Liver (tissue), 9 donors: ENCODE data around the gene SLC16A6. TPM values are rescaled to one million over a fixed set of nuclear protein-coding genes. Genes with fewer than 3 reads are reported as not detected.
A peak's percentile ranks its signal among the peaks of the same experiment; 100 is the strongest.

Experiments
- DNase-seq: peaks from one replicate; pipeline ENCODE4 v3.0.0-alpha.2; 2017; ENCODE audit warnings: low spot score
- H3K27ac ChIP-seq, 2 donors: one replicate each; pipeline ENCODE4 v1.7.0; 2013; ENCODE audit warnings: inconsistent platforms in 2 of 2, low read length in 2 of 2, control low read depth in 1 of 2, low read depth in 1 of 2, mild to moderate bottlenecking in 1 of 2
- H3K27me3 ChIP-seq, 4 donors: one replicate each; pipeline versions ENCODE4 v1.6.1 to v1.7.0; 2013; ENCODE audit warnings: low read length in 3 of 4, inconsistent platforms in 1 of 4, mild to moderate bottlenecking in 1 of 4, moderate library complexity in 1 of 4; ENCODE audit not compliant: control insufficient read depth in 4 of 4, insufficient read depth in 4 of 4
- H3K36me3 ChIP-seq, 4 donors: one replicate each; pipeline versions ENCODE4 v1.6.1 to v1.7.0; 2013; ENCODE audit warnings: low read length in 3 of 4, mild to moderate bottlenecking in 3 of 4, low read depth in 1 of 4, moderate library complexity in 1 of 4; ENCODE audit not compliant: control insufficient read depth in 4 of 4, insufficient read depth in 3 of 4
- H3K4me1 ChIP-seq, 4 donors: one replicate each; pipeline versions ENCODE4 v1.6.1 to v1.7.0; 2013; ENCODE audit warnings: low read length in 3 of 4, mild to moderate bottlenecking in 3 of 4, moderate library complexity in 1 of 4; ENCODE audit not compliant: control insufficient read depth in 4 of 4, insufficient read depth in 4 of 4
- H3K4me3 ChIP-seq, 3 donors: one replicate each; pipeline versions ENCODE4 v1.6.1 to v1.7.0; 2013; ENCODE audit warnings: low read length in 3 of 3, control low read depth in 1 of 3, low read depth in 1 of 3, mild to moderate bottlenecking in 1 of 3
- H3K9ac ChIP-seq, 2 donors: one replicate each; pipeline ENCODE4 v1.7.0; 2013; ENCODE audit warnings: low read length in 2 of 2, mild to moderate bottlenecking in 2 of 2, moderate library complexity in 2 of 2, control low read depth in 1 of 2, low read depth in 1 of 2
- H3K9me3 ChIP-seq, 4 donors: one replicate each; pipeline versions ENCODE4 v1.6.1 to v1.7.0; 2013; ENCODE audit warnings: low read length in 3 of 4; ENCODE audit not compliant: control insufficient read depth in 4 of 4
- EGR1 ChIP-seq, 2 donors: IDR thresholded peaks; 2 replicates each; pipeline ENCODE4 v1.6.1; 2016 to 2018; ENCODE audit warnings: antibody characterized with exemption in 2 of 2, low read depth in 2 of 2
- FOXA1 ChIP-seq: IDR thresholded peaks from 2 replicates; pipeline ENCODE4 v1.6.1; 2016; ENCODE audit warnings: antibody characterized with exemption
- FOXA2 ChIP-seq: IDR thresholded peaks from 2 replicates; pipeline ENCODE4 v1.6.1; 2016; ENCODE audit warnings: antibody characterized with exemption
- GABPA ChIP-seq, 2 donors: IDR thresholded peaks in 1 of 2; conservative IDR thresholded peaks in 1 of 2; 2 replicates each; pipeline ENCODE4 v1.6.1; 2016; ENCODE audit warnings: antibody characterized with exemption in 2 of 2, mild to moderate bottlenecking in 1 of 2, moderate library complexity in 1 of 2
- HNF4A ChIP-seq, 2 donors: conservative IDR thresholded peaks; 2 replicates each; pipeline ENCODE4 v1.6.1; 2016; ENCODE audit warnings: antibody characterized with exemption in 2 of 2, mild to moderate bottlenecking in 2 of 2
- HNF4G ChIP-seq: IDR thresholded peaks from 2 replicates; pipeline ENCODE4 v1.6.1; 2016; ENCODE audit warnings: antibody characterized with exemption
- JUND ChIP-seq, 2 donors: IDR thresholded peaks; 2 replicates each; pipeline ENCODE4 v1.6.1; 2016; ENCODE audit warnings: antibody characterized with exemption in 2 of 2
- NR2F2 ChIP-seq: IDR thresholded peaks from 2 replicates; pipeline ENCODE4 v1.6.1; 2016; ENCODE audit warnings: antibody characterized with exemption
- RAD21 ChIP-seq, 2 donors: IDR thresholded peaks; 2 replicates each; pipeline ENCODE4 v1.6.1; 2016; ENCODE audit warnings: antibody characterized with exemption in 2 of 2, mild to moderate bottlenecking in 2 of 2
- SP1 ChIP-seq: IDR thresholded peaks from 2 replicates; pipeline ENCODE4 v1.6.1; 2018; ENCODE audit warnings: antibody characterized with exemption, mild to moderate bottlenecking
- TAF1 ChIP-seq: conservative IDR thresholded peaks from 2 replicates; pipeline ENCODE4 v1.6.1; 2016; ENCODE audit warnings: antibody characterized with exemption, mild to moderate bottlenecking
- YY1 ChIP-seq: IDR thresholded peaks from 2 replicates; pipeline ENCODE4 v1.6.1; 2016; ENCODE audit warnings: antibody characterized with exemption, mild to moderate bottlenecking
- WGBS: extraction: QIAGEN DNeasy Blood & Tissue Kit; methylation state at CpG from one replicate; pipeline ENCODE4 v1.1.7; 2013; 5-methylcytosine and 5-hydroxymethylcytosine counted together
- polyA plus RNA-seq, 2 donors: library from polyadenylated mRNA; stranded (reverse) in 1 of 2; unstranded in 1 of 2; fragments of 200-250 nt in 1 of 2; fragments of >200 nt in 1 of 2; fragmentation: Nextera tagmentation in 1 of 2; extraction: Ambion mirVana in 1 of 2; gene quantifications; one replicate each; pipeline versions ENCODE4 v1.2.1 to v1.2.3, GENCODE V29; 2013 to 2015
- total RNA-seq, 2 donors: library from RNA; depleted of rRNA; stranded (reverse); fragments of >200 nt; gene quantifications; one replicate each; pipeline ENCODE4 v1.2.3, GENCODE V29; 2014
- TF ChIP-seq, protein P1 (sequence below): fragments of 150-350 bp; IDR thresholded peaks from 2 replicates; pipeline ENCODE4 v1.5.1; 2017; ENCODE audit warnings: improper control_type of control experiment, low read depth, low read length; ENCODE audit not compliant: missing input control
- TF ChIP-seq, protein P2 (sequence below): IDR thresholded peaks from 2 replicates; pipeline ENCODE4 v1.6.1; 2016; ENCODE audit warnings: antibody characterized with exemption
- TF ChIP-seq, protein P3 (sequence below): IDR thresholded peaks from 2 replicates; pipeline ENCODE4 v1.6.1; 2016; ENCODE audit warnings: antibody characterized with exemption, mild to moderate bottlenecking
- TF ChIP-seq, protein P4 (sequence below): IDR thresholded peaks from 2 replicates; pipeline ENCODE4 v1.6.1; 2016; ENCODE audit warnings: antibody characterized with exemption
- donor health status: healthy.
- donor health status: healthy.
- donor health status: healthy.
- donor health status: healthy.
- donor health status: healthy.

The SLC16A6 gene
- total and polyA plus RNA-seq, 4 donors = 0.11 to 0.92 (median 0.59) TPM

DNA sequence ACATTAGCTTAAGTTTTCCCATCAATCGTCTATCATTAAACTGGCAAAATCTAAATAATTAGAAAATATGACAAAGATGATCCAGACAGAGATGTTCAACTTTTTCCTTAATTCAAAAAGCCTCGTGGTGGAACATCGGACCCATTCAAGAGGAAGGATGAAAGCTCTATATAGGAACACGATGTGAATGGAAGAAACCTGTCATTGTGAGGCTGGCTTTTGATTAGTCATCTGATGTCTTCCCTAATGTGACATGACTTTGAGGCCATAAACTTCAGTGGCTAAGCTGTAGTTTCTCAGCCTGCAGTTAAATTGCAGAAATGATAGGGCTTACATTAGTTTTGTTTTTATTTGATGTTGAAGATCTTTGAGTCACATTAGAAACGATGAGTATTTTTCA lies 42.0 kb downstream of the SLC16A6 start:
- H3K9me3 ChIP-seq = no peaks in the 10 kb centered on the region
- H3K36me3 ChIP-seq = peaks cover 0 to 4% (median 3%) of the 10 kb centered on the region in 4 donors
- no peak overlapping the region for H3K4me3 ChIP-seq
- DNase-seq = no peak
- H3K27ac ChIP-seq = peak overlapping the region in 1 of 2 donors; percentile 88
- WGBS = 80% methylated on average over 5 of the region's 5 CpGs
- H3K27me3 ChIP-seq = no peaks in the 10 kb centered on the region
- TF ChIP-seq TAF1 (no peak), HNF4G (no peak), HNF4A (conservative IDR thresholded peaks at IDR 0.05) (no peak), FOXA2 (no peak), GABPA (IDR thresholded peaks at IDR 0.05 in 1 of 2, conservative IDR thresholded peaks at IDR 0.05 in 1 of 2) (no peak), SP1 (no peak), FOXA1 (no peak), NR2F2 (no peak), EGR1 (IDR thresholded peaks at IDR 0.05; ENCODE audit: low read depth in 2 of 2) (no peak), YY1 (no peak), RAD21 (IDR thresholded peaks at IDR 0.05) (no peak)
- TF ChIP-seq, protein P1, sequence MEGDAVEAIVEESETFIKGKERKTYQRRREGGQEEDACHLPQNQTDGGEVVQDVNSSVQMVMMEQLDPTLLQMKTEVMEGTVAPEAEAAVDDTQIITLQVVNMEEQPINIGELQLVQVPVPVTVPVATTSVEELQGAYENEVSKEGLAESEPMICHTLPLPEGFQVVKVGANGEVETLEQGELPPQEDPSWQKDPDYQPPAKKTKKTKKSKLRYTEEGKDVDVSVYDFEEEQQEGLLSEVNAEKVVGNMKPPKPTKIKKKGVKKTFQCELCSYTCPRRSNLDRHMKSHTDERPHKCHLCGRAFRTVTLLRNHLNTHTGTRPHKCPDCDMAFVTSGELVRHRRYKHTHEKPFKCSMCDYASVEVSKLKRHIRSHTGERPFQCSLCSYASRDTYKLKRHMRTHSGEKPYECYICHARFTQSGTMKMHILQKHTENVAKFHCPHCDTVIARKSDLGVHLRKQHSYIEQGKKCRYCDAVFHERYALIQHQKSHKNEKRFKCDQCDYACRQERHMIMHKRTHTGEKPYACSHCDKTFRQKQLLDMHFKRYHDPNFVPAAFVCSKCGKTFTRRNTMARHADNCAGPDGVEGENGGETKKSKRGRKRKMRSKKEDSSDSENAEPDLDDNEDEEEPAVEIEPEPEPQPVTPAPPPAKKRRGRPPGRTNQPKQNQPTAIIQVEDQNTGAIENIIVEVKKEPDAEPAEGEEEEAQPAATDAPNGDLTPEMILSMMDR = no peak
- TF ChIP-seq, protein P2, sequence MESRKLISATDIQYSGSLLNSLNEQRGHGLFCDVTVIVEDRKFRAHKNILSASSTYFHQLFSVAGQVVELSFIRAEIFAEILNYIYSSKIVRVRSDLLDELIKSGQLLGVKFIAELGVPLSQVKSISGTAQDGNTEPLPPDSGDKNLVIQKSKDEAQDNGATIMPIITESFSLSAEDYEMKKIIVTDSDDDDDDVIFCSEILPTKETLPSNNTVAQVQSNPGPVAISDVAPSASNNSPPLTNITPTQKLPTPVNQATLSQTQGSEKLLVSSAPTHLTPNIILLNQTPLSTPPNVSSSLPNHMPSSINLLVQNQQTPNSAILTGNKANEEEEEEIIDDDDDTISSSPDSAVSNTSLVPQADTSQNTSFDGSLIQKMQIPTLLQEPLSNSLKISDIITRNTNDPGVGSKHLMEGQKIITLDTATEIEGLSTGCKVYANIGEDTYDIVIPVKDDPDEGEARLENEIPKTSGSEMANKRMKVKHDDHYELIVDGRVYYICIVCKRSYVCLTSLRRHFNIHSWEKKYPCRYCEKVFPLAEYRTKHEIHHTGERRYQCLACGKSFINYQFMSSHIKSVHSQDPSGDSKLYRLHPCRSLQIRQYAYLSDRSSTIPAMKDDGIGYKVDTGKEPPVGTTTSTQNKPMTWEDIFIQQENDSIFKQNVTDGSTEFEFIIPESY = no peak
- H3K9ac ChIP-seq = peak overlapping the region in 1 of 2 donors; percentile 75
- H3K4me1 ChIP-seq = peaks cover 0 to 19% (median 7%) of the 10 kb centered on the region in 4 donors

DNA sequence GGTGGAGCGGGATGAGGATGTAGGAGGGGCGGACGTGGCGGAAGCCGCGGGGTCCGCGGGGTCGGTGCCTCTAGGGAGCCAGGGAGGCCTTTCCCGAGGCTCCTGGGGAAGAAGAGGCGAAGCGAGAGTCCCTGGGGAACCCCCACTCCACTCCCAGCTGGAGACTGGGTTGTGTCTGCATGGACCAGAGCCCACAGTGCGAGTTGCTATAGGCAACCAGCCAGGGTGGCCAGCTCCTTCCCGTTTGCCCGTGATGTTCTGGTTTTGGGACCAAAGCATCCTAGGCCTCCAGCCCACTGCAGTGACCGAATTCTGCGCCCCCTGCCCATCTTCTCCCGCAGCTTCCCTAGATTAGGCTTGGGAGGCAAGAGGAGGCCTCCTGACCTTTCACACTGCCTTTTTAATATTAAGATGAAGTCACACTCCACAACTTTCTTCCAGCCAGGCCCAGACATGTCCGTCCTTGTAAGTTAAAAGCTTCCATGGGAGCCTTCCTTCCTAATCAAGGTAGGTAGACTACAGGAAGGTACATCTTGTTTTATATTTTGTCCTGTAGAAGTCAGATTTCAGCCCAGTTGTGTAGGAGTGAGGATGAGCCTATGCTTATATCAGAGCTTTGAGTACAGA lies 42.6 kb downstream of the SLC16A6 start:
- DNase-seq = no peak
- Histone ChIP-seq H3K27ac (peak overlapping the region; percentile 84 to 88), H3K4me3 (peak overlapping the region; percentile 75 to 95 (median 76)), H3K36me3 (peaks cover 0 to 4% (median 3%) of the 10 kb centered on the region in 4 donors), H3K9ac (peak overlapping the region; percentile 75 to 94), H3K27me3 (no peaks in the 10 kb centered on the region), H3K4me1 (peaks cover 0 to 19% (median 7%) of the 10 kb centered on the region in 4 donors), H3K9me3 (no peaks in the 10 kb centered on the region)
- TF ChIP-seq, protein P3, sequence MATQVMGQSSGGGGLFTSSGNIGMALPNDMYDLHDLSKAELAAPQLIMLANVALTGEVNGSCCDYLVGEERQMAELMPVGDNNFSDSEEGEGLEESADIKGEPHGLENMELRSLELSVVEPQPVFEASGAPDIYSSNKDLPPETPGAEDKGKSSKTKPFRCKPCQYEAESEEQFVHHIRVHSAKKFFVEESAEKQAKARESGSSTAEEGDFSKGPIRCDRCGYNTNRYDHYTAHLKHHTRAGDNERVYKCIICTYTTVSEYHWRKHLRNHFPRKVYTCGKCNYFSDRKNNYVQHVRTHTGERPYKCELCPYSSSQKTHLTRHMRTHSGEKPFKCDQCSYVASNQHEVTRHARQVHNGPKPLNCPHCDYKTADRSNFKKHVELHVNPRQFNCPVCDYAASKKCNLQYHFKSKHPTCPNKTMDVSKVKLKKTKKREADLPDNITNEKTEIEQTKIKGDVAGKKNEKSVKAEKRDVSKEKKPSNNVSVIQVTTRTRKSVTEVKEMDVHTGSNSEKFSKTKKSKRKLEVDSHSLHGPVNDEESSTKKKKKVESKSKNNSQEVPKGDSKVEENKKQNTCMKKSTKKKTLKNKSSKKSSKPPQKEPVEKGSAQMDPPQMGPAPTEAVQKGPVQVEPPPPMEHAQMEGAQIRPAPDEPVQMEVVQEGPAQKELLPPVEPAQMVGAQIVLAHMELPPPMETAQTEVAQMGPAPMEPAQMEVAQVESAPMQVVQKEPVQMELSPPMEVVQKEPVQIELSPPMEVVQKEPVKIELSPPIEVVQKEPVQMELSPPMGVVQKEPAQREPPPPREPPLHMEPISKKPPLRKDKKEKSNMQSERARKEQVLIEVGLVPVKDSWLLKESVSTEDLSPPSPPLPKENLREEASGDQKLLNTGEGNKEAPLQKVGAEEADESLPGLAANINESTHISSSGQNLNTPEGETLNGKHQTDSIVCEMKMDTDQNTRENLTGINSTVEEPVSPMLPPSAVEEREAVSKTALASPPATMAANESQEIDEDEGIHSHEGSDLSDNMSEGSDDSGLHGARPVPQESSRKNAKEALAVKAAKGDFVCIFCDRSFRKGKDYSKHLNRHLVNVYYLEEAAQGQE = no peak
- TF ChIP-seq JUND (IDR thresholded peaks at IDR 0.05) (no peak), FOXA2 (no peak), YY1 (no peak)
- TF ChIP-seq, protein P1 = no peak
- TF ChIP-seq, protein P4, sequence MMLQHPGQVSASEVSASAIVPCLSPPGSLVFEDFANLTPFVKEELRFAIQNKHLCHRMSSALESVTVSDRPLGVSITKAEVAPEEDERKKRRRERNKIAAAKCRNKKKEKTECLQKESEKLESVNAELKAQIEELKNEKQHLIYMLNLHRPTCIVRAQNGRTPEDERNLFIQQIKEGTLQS = no peak
- 4% methylated on average over 19 of the region's 19 CpGs for WGBS
